Epidermal melanocyte (primary cell): Measurements from ENCODE around the gene TPRKB.
"Not testable (repeated sequence)": the region's sequence is repeated elsewhere in the genome, so short reads cannot be mapped to it uniquely, and the experiment has no call there.

Experiments used
- DNase-seq: peaks from one replicate; pipeline ENCODE4 v3.0.0; 2011; ENCODE audit warnings: low spot score; ENCODE audit not compliant: insufficient read length

TPRKB gene

GRCh38 chr2:73740767-73741166, 3.6 kb upstream of the TPRKB start:
- no peak for DNase-seq

- no peak for DNase-seq
These were observed 2.0 kb upstream of the TPRKB start for GRCh38 chr2:73739101-73739500.

- DNase-seq, result no peak
These were observed 767 bp downstream of the TPRKB start for GRCh38 chr2:73736378-73736777.

- DNase-seq, result no peak
These were observed 6.3 kb downstream of the TPRKB start for GRCh38 chr2:73730810-73731209.

GRCh38 chr2:73728711-73729110, 8.4 kb downstream of the TPRKB start:
- DNase-seq, result no peak

- DNase-seq, result no peak
These were observed 9.1 kb downstream of the TPRKB start for GRCh38 chr2:73728043-73728442.

- not testable (repeated sequence) for DNase-seq
These were observed 10.5 kb downstream of the TPRKB start for GRCh38 chr2:73726657-73727056.

GRCh38 chr2:73718851-73719621, 18.1 kb downstream of the TPRKB start:
- DNase-seq, result no peak

GRCh38 chr2:73718421-73718820, 18.7 kb downstream of the TPRKB start:
- DNase-seq, result no peak

GRCh38 chr2:73717695-73718094, 19.4 kb downstream of the TPRKB start:
- not testable (repeated sequence) for DNase-seq

- no peak for DNase-seq
These were observed 19.9 kb downstream of the TPRKB start for GRCh38 chr2:73717251-73717606.

- no peak for DNase-seq
These were observed 20.4 kb downstream of the TPRKB start for GRCh38 chr2:73716543-73717250.

- no peak for DNase-seq
These were observed 23.1 kb downstream of the TPRKB start for GRCh38 chr2:73714091-73714490.

- no peak for DNase-seq
These were observed 28.6 kb downstream of the TPRKB start for GRCh38 chr2:73708527-73708926.

- DNase-seq, result no peak
These were observed 29.5 kb downstream of the TPRKB start for GRCh38 chr2:73707636-73708035.

- DNase-seq, result no peak
These were observed 30.1 kb downstream of the TPRKB start for GRCh38 chr2:73707058-73707457.

GRCh38 chr2:73705091-73705490, 32.1 kb downstream of the TPRKB start:
- no peak for DNase-seq

- DNase-seq, result no peak
These were observed 32.9 kb downstream of the TPRKB start for GRCh38 chr2:73704285-73704684.

- DNase-seq, result no peak
These were observed 33.5 kb downstream of the TPRKB start for GRCh38 chr2:73703675-73704074.

GRCh38 chr2:73702852-73703493, 34.2 kb downstream of the TPRKB start:
- not testable (repeated sequence) for DNase-seq

- no peak for DNase-seq
These were observed 35.0 kb downstream of the TPRKB start for GRCh38 chr2:73701968-73702665.

- DNase-seq, result not testable (repeated sequence)
These were observed 35.7 kb downstream of the TPRKB start for GRCh38 chr2:73701448-73701765.
